Chondrocyte (in vitro differentiated cells): ENCODE data around the gene PIK3CG. TPM values are rescaled to one million over a fixed set of nuclear protein-coding genes. Genes with fewer than 3 reads are reported as not detected.

Source experiments
- DNase-seq: peaks from one replicate; pipeline ENCODE4 v3.0.0; 2021; ENCODE audit warnings: mixed read lengths, low spot score
- H3K27ac Mint-ChIP-seq: one replicate; pipeline ENCODE4 v1.8.0; 2021; ENCODE audit warnings: mild to moderate bottlenecking, moderate library complexity, mixed read lengths; ENCODE audit not compliant: unreplicated experiment
- H3K27me3 Mint-ChIP-seq: 2 replicates; pipeline ENCODE4 v1.8.0; 2021; ENCODE audit warnings: low read depth, mixed read lengths
- H3K36me3 Mint-ChIP-seq: 2 replicates; pipeline ENCODE4 v1.8.0; 2021; ENCODE audit warnings: low read depth, mixed read lengths
- H3K4me1 Mint-ChIP-seq: 2 replicates; pipeline ENCODE4 v1.8.0; 2021; ENCODE audit warnings: low read depth, mild to moderate bottlenecking, mixed read lengths
- H3K4me3 Mint-ChIP-seq: one replicate; pipeline ENCODE4 v1.8.0; 2021; ENCODE audit warnings: mild to moderate bottlenecking, moderate library complexity, mixed read lengths; ENCODE audit not compliant: unreplicated experiment
- H3K9me3 Mint-ChIP-seq: 2 replicates; pipeline ENCODE4 v1.8.0; 2021; ENCODE audit warnings: low read depth, mixed read lengths
- total RNA-seq: library from RNA; stranded (reverse); gene quantifications from 3 replicates; pipeline ENCODE4 v1.2.1, GENCODE V29; 2021
- TF ChIP-seq, protein P1 (sequence below): fragments of 200-600 bp; sonication (generic); IDR thresholded peaks from 2 replicates; pipeline ENCODE4 v1.5.0; 2021; ENCODE audit warnings: antibody characterized with exemption, mild to moderate bottlenecking, moderate library complexity

Gene PIK3CG
- total RNA-seq, 1 donor from 2014 or later = not detected

- TF ChIP-seq, protein P1, sequence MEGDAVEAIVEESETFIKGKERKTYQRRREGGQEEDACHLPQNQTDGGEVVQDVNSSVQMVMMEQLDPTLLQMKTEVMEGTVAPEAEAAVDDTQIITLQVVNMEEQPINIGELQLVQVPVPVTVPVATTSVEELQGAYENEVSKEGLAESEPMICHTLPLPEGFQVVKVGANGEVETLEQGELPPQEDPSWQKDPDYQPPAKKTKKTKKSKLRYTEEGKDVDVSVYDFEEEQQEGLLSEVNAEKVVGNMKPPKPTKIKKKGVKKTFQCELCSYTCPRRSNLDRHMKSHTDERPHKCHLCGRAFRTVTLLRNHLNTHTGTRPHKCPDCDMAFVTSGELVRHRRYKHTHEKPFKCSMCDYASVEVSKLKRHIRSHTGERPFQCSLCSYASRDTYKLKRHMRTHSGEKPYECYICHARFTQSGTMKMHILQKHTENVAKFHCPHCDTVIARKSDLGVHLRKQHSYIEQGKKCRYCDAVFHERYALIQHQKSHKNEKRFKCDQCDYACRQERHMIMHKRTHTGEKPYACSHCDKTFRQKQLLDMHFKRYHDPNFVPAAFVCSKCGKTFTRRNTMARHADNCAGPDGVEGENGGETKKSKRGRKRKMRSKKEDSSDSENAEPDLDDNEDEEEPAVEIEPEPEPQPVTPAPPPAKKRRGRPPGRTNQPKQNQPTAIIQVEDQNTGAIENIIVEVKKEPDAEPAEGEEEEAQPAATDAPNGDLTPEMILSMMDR = no peak
- H3K27ac Mint-ChIP-seq = no peak overlapping the region
- H3K27me3 Mint-ChIP-seq = peaks cover 7% of the 10 kb centered on the region
- H3K4me1 Mint-ChIP-seq = no peaks in the 10 kb centered on the region
- DNase-seq = no peak
- peaks cover 5% of the 10 kb centered on the region for H3K9me3 Mint-ChIP-seq
- H3K4me3 Mint-ChIP-seq = no peak overlapping the region
- H3K36me3 Mint-ChIP-seq = peaks cover 1% of the 10 kb centered on the region
These were observed 6.9 kb downstream of the PIK3CG start for GRCh38 chr7:106871793-106872571.

GRCh38 chr7:106872763-106873162 is 7.7 kb downstream of the PIK3CG start:
- TF ChIP-seq, protein P1 = no peak
- peaks cover 5% of the 10 kb centered on the region for H3K9me3 Mint-ChIP-seq
- H3K27ac Mint-ChIP-seq = no peak overlapping the region
- no peaks in the 10 kb centered on the region for H3K4me1 Mint-ChIP-seq
- no peak overlapping the region for H3K4me3 Mint-ChIP-seq
- peaks cover 7% of the 10 kb centered on the region for H3K27me3 Mint-ChIP-seq
- H3K36me3 Mint-ChIP-seq = peaks cover 1% of the 10 kb centered on the region
- no peak for DNase-seq

DNA sequence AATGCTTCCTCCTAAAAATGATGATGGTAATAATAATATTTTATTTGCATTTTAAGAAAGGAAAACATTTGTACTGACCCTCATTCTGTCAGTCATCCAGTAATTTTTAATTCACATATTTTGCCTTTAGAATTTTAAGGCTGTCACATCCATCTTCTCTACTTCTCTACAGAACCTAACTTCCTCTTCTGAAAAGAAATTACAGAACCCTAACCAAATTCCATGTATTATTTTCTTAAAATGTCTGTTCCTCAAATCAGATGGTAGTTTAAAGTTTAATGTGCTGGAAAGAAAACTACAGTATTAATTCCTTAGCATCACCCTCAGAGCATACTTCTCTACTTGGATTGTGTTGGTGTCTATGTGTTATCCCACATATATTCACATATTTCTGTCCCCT is 9.0 kb downstream of the PIK3CG start:
- H3K4me3 Mint-ChIP-seq = no peak overlapping the region
- no peak for DNase-seq
- peaks cover 7% of the 10 kb centered on the region for H3K27me3 Mint-ChIP-seq
- peaks cover 5% of the 10 kb centered on the region for H3K9me3 Mint-ChIP-seq
- peaks cover 1% of the 10 kb centered on the region for H3K36me3 Mint-ChIP-seq
- no peaks in the 10 kb centered on the region for H3K4me1 Mint-ChIP-seq
- no peak overlapping the region for H3K27ac Mint-ChIP-seq
- TF ChIP-seq, protein P1 = no peak

DNA sequence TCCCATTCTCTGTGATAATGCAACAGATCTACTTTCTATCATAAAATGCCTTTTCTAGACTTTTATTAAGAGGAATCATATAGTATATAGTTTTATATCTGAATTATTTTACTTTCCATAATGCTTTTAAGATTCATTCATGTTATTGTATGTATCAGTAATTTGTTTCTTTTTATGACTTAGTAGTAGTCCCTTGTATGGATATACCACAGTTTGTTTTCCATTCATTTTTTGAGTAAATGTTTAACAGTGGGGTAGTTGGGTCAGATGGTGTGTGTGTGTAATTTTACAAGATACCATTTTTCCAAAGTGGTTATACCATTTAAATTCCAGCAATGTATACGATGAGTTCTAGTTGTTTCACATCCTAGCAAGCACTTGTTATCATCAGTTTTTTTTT is 10.4 kb downstream of the PIK3CG start:
- no peak overlapping the region for H3K27ac Mint-ChIP-seq
- peaks cover 5% of the 10 kb centered on the region for H3K9me3 Mint-ChIP-seq
- TF ChIP-seq, protein P1 = no peak
- DNase-seq = no peak
- H3K4me1 Mint-ChIP-seq = no peaks in the 10 kb centered on the region
- H3K4me3 Mint-ChIP-seq = no peak overlapping the region
- peaks cover 1% of the 10 kb centered on the region for H3K36me3 Mint-ChIP-seq
- peaks cover 10% of the 10 kb centered on the region for H3K27me3 Mint-ChIP-seq

GRCh38 chr7:106878748-106879439 is 13.8 kb downstream of the PIK3CG start:
- H3K4me3 Mint-ChIP-seq = no peak overlapping the region
- H3K4me1 Mint-ChIP-seq = no peaks in the 10 kb centered on the region
- DNase-seq = no peak
- H3K27me3 Mint-ChIP-seq = peaks cover 14% of the 10 kb centered on the region
- H3K36me3 Mint-ChIP-seq = peaks cover 1% of the 10 kb centered on the region
- no peak overlapping the region for H3K27ac Mint-ChIP-seq
- TF ChIP-seq, protein P1 = no peak
- H3K9me3 Mint-ChIP-seq = peaks cover 5% of the 10 kb centered on the region
